Eye (tissue), 1 donor: ENCODE measurements around the gene MYOZ2.
"Not testable (repeated sequence)": the region's sequence is repeated elsewhere in the genome, so short reads cannot be mapped to it uniquely, and the experiment has no call there.

Experiments
- DNase-seq: peaks from one replicate; pipeline ENCODE4 v3.0.0-alpha.2; 2015

The MYOZ2 gene

GRCh38 chr4:119130365-119131065 lies 5.1 kb upstream of the MYOZ2 start:
- DNase-seq = no peak

DNA sequence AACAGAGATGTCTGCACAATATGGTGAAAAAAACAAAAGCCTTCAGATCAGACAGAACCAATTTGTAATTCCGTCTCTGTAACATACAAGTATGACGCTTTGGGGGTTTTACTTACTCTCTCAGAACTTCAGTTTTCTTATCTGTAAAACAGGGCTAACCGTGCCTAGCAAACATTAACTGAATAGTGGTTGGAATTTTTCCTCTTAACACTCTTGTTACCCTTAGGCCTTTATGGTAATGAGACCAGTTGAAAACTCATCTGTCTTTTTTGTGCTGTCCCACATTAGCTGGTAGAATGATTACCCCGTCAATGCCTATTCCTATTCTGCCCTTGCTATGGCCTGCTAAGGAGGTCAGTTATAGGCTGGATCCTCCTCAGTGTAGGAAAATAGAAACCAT lies 4.5 kb upstream of the MYOZ2 start:
- no peak for DNase-seq

- no peak for DNase-seq
Measured at GRCh38 chr4:119132306-119132705, 3.3 kb upstream of the MYOZ2 start.

DNA sequence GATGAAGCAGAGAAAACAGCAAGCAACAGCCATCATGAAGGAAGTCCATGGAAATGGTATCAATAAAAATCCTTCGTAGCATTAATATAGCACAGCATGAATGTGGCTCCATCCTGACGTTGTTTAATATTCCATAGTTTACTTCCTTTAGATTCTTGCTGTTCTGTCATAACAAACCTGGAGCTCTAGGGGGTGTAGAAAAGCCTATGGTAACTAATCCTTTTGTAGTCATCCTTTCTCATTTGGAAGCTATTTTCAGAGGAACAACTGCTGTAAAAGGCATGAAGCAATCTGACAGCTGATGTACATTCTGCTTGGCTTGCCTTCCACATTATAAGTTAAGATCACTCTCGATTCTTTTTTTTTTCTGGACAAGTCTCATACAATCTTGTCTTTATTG lies 914 bp downstream of the MYOZ2 start:
- no peak for DNase-seq

- no peak for DNase-seq
Measured at GRCh38 chr4:119138046-119138445, 2.4 kb downstream of the MYOZ2 start.

- DNase-seq = no peak
Measured at GRCh38 chr4:119139311-119139710, 3.7 kb downstream of the MYOZ2 start.

DNA sequence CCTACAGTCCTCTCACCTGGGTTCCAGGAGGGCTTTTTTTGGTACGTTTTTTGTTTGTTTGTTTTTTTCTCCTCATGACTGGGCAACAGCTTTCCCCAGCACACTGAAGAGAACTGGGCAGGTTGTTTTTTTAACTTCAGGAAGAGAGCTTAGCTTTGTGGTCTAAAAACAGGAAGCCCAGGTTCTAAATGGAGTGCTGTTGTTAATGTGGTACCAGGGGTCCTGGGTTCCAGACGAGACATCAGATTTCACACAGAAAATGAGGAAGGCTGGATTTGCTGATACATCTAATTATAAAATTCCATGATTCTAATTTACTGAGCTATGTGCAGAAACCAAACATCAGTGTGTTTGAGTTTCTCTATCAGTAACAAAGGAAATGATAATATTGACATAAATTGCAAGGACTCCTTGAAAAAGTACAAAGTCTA lies 4.2 kb downstream of the MYOZ2 start:
- DNase-seq = no peak

GRCh38 chr4:119141283-119141682 lies 5.7 kb downstream of the MYOZ2 start:
- DNase-seq = not testable (repeated sequence)

- no peak for DNase-seq
Measured at GRCh38 chr4:119142833-119143232, 7.2 kb downstream of the MYOZ2 start.

DNA sequence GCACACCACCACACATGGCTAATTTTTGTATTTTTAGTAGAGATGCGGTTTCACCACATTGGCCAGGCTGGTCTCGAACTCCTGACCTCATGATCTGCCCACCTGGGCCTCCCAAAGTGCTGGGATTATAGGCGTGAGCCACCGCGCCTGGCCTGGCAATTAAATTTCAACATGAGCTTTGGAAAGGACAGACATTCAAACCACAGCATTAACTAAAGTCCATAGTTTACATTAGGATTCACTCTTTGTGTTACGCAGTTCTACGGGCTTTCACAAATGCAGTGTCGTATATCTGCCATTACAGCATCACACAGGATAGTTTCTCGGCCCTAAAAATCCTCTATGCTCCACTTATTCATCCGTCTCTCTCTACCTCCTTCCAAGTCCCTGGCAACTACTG lies 7.7 kb downstream of the MYOZ2 start:
- DNase-seq = not testable (repeated sequence)

DNA sequence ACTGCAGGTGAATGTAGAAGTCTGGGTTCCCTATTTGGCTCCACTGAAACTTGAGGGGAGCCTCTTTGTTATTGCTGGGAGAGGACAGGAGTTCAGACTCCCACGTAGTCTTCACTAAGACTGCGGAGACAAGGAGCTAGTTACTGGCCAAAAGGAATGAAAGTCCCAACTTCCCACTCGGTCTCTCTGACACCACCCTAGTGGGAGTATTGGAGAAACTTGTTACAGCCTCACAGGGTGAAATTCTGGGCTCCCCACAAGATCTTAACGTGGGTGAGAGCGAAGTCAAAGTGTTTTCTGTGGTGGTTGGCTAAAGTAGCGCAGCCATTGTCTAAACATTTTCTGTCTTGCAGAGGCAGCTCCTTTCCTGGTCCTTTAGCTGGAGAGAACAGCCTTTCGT lies 13.5 kb downstream of the MYOZ2 start:
- DNase-seq = no peak

- DNase-seq = no peak
Measured at GRCh38 chr4:119151161-119151560, 15.5 kb downstream of the MYOZ2 start.

DNA sequence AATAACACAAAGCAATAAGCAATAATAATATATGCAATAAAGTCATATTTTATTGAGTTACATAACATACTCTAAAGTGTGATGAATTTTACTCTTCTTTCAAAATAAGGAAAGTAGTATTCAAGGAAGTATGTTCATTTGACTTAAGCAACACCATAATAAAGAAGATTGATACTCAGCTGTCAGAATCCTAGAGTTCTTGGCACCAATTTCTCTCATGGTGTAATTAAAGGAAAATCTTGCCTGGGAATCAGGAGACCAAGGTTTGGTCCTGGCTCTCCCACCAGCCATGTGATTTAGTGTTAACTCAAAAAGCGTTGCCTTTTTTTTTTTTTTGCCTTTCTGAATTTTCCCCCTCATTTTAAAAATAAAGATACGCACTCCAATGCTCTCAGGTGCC lies 17.1 kb downstream of the MYOZ2 start:
- no peak for DNase-seq

DNA sequence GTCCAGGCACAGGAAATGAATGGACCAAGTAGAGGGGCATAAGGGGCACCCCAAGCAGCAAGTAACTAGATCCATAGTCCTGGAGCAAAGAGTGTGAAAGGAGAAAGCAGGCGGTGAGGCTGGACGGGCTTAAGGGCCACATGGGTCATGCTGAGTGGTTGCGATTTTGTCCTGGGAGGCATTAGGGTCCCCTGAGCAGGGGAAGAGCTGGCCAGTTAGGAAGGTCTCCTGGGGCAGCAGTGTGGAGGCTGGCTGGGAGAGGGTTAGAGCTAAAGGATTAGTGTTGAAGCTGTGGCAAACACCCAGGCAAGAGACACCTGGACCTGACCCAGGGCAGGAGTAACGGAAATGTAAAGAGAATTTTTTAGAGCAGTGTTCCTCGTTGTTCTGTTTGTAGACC lies 26.5 kb downstream of the MYOZ2 start:
- DNase-seq = no peak

DNA sequence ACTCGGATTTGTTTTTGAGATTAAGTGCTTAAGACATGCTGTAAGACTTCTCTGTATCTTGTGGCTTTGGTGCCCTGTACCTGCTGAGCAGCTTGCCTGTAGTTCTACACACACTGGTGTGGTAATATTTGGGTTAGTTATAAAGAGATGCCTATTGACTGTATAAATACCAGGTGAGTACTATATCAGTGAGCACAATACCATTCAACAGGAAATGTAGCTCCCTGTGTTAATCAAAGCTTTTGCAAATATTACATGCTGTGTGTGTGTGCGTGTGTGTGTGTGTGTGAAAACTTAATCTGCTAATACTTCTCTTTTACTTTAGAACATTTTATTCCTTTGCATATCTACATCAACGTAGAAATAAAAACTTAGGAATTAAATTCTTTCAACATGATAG lies 30.1 kb downstream of the MYOZ2 start:
- DNase-seq = no peak

- no peak for DNase-seq
Measured at GRCh38 chr4:119170195-119170594, 34.6 kb downstream of the MYOZ2 start.

GRCh38 chr4:119172223-119172622 lies 36.6 kb downstream of the MYOZ2 start:
- DNase-seq = no peak

GRCh38 chr4:119173729-119174361 lies 38.2 kb downstream of the MYOZ2 start:
- DNase-seq = not testable (repeated sequence)

- DNase-seq = no peak
Measured at GRCh38 chr4:119179011-119179410, 43.4 kb downstream of the MYOZ2 start.

DNA sequence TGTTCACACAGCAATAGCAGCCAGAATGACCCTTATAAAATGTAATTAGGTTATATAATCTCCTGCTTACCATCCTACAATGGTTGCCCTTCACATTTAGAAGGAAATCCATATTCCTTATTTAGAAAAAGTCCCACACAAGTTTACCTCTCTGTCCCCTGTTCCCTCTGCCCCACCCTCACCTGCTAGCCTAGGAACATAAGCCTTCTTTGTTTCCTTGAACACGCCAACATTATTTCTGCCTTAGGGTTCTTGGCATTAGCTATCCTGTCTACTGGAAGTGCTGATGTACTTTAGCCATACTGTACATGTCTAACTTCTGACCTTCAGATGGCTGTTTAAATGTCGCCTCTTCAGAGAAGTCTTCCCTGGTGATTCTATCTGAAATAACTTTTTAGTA lies 48.5 kb downstream of the MYOZ2 start:
- no peak for DNase-seq

DNA sequence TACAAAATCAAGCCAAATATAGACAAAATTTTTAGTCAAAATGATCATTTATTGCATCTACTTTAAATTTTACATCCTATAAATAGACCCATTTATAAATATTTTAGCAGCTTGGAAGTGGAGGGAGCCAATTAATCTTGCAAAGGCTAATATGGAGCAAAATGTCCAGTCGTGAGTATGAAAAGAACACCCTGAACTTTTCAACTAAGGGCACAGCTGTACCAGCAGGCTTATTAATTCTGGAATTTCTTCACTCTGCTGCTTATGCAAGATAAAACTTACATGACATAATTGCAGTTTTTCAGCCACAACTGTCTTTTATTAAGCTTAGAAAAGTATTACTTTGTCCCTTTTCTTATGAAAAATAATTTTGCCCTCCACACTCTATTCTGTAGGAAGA lies 54.0 kb downstream of the MYOZ2 start:
- DNase-seq = peak; percentile 82

DNA sequence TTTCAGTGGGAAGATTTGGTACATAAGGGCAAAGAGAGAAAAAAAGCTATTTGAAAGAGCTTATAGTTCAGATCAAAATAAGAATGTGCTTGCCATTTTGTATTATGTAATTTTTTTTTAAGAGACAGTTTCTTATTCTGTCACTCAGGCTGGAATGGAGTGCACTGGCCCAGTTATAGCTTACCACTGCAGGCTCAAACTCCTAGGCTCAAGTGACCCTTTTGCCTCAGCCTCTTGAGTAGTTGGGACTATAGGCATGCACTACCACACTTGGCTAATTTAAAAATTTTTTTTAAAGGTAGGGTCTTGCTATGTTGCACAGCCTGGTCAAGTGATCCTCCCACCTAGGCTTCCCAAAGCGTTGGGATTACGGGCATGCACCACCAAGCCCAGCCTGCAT lies 54.7 kb downstream of the MYOZ2 start:
- DNase-seq = peak; percentile 22

GRCh38 chr4:119191505-119191904 lies 55.9 kb downstream of the MYOZ2 start:
- no peak for DNase-seq

DNA sequence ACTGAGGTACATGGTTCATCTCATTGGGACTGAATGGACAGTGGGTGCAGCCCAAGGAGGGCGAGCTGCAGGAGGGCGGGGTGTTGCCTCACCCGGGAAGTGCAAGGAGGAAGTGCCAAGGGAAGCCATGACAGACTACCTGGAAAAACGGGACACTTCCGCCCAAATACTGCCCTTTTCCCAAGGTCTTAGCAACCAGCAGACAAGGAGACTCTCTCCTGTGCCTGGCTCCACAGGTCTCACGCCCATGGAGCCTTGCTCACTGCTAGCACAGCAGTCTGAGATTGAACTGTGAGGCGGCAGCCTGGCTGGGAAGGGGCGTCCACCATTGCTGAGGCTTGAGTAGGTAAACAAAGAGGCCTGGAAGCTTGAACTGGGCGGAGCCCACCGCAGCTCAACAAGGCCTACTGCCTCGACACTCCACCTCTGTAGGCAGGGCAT lies 62.2 kb downstream of the MYOZ2 start:
- DNase-seq = no peak

DNA sequence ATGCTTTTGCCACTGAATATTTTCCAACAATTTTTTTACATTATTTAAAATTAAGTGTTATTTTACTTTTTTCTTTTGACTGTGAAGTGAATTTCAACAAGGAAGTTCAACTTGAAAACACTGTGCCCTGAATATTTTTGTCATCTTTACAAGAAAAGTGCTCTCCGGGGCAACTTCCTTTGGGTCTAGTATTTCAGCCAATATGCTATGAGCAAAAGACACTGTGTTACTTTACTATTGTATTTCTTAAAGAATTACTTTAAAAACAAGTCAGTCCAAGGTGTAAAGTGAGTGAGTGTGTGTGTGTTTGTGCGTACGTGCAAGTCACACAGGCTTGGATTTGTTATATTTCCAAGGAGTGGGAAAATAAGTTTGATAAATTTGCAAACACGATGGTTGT lies 69.3 kb downstream of the MYOZ2 start:
- DNase-seq = no peak
